ENCODE measurements around the gene IQCC. TPM values are rescaled to one million over a fixed set of nuclear protein-coding genes. Genes with fewer than 3 reads are reported as not detected.

IQCC gene
- polyA plus RNA-seq, 1 donor from 2014 or later: 7.5 TPM

- Histone ChIP-seq H3K4me2 (ENCODE audit: low read length) (no peak overlapping the region), H3K9ac (ENCODE audit: low read length) (no peak overlapping the region)
Observed at GRCh38 chr1:32239337-32239736, 33.9 kb downstream of the IQCC start.

GRCh38 chr1:32239790-32240139 is 34.3 kb downstream of the IQCC start:
- no peaks in the 10 kb centered on the region for H4K20me1 ChIP-seq (ENCODE audit: insufficient read depth)
- H3K27ac ChIP-seq (ENCODE audit: low read length): no peak overlapping the region
- H3K79me2 ChIP-seq (replicated peaks; ENCODE audit: insufficient read depth, low read length): no peaks in the 10 kb centered on the region
- no peaks in the 10 kb centered on the region for H3K36me3 ChIP-seq (ENCODE audit: insufficient read depth, low read length)
- peaks cover 24% of the 10 kb centered on the region for H3K27me3 ChIP-seq (ENCODE audit: insufficient read depth, low read depth, low read length)
- H2AFZ ChIP-seq (ENCODE audit: low read depth, low read length): no peak overlapping the region
- H3K9me3 ChIP-seq (ENCODE audit: low read length): no peaks in the 10 kb centered on the region
- no peak overlapping the region for H3K9ac ChIP-seq (ENCODE audit: low read length)
- H3K4me3 ChIP-seq (ENCODE audit: low read length): peak overlapping the region; percentile 60
- no peaks in the 10 kb centered on the region for H3F3A ChIP-seq (ENCODE audit: insufficient read depth, low read length, poor library complexity, severe bottlenecking)
- no peak overlapping the region for H3K4me2 ChIP-seq (ENCODE audit: low read length)
- no peaks in the 10 kb centered on the region for H3K9me2 ChIP-seq (ENCODE audit: insufficient read depth, low read length)
- no peak for TF ChIP-seq CTCF (IDR thresholded peaks at IDR 0.05; ENCODE audit: poor library complexity, severe bottlenecking)
- no peak for TF ChIP-seq EP300 (conservative IDR thresholded peaks at IDR 0.05; ENCODE audit: poor library complexity, severe bottlenecking)
- TF ChIP-seq RAD21 (conservative IDR thresholded peaks at IDR 0.05): no peak
- no peak for TF ChIP-seq SMC3 (conservative IDR thresholded peaks at IDR 0.05; ENCODE audit: poor library complexity)
- TF ChIP-seq EZH2 (IDR thresholded peaks at IDR 0.05; ENCODE audit: borderline replicate concordance, insufficient read depth, low read length, poor library complexity, severe bottlenecking): no peak
- TF ChIP-seq MXI1 (conservative IDR thresholded peaks at IDR 0.05; ENCODE audit: poor library complexity, severe bottlenecking): no peak
- no peak for TF ChIP-seq POLR2AphosphoS5 (IDR thresholded peaks at IDR 0.05)
- no peak for TF ChIP-seq REST (IDR thresholded peaks at IDR 0.05; ENCODE audit: borderline replicate concordance)
- TF ChIP-seq TAF1 (IDR thresholded peaks at IDR 0.05; ENCODE audit: low read depth): no peak

More at GRCh38 chr1:32239337-32239736, 33.9 kb downstream of the IQCC start:
- H3K4me3 ChIP-seq (ENCODE audit: low read length): no peak overlapping the region
- TF ChIP-seq RAD21 (conservative IDR thresholded peaks at IDR 0.05) (no peak), POLR2AphosphoS5 (IDR thresholded peaks at IDR 0.05) (no peak), REST (IDR thresholded peaks at IDR 0.05; ENCODE audit: borderline replicate concordance) (no peak), TAF1 (IDR thresholded peaks at IDR 0.05; ENCODE audit: low read depth) (no peak)
- no peaks in the 10 kb centered on the region for H3K36me3 ChIP-seq (ENCODE audit: insufficient read depth, low read length)
- H3K27ac ChIP-seq (ENCODE audit: low read length): no peak overlapping the region
- H3K9me3 ChIP-seq (ENCODE audit: low read length): no peaks in the 10 kb centered on the region
- H3K27me3 ChIP-seq (ENCODE audit: insufficient read depth, low read depth, low read length): peaks cover 24% of the 10 kb centered on the region
- no peaks in the 10 kb centered on the region for H3F3A ChIP-seq (ENCODE audit: insufficient read depth, low read length, poor library complexity, severe bottlenecking)
- no peaks in the 10 kb centered on the region for H3K9me2 ChIP-seq (ENCODE audit: insufficient read depth, low read length)
- H2AFZ ChIP-seq (ENCODE audit: low read depth, low read length): no peak overlapping the region
- no peaks in the 10 kb centered on the region for H3K79me2 ChIP-seq (replicated peaks; ENCODE audit: insufficient read depth, low read length)
- H4K20me1 ChIP-seq (ENCODE audit: insufficient read depth): no peaks in the 10 kb centered on the region
